GM21515 (cell line): ENCODE data around the gene FXYD1.

Experiments
- ATAC-seq: cut with Tn5 transposase; IDR thresholded peaks from one replicate; pipeline ENCODE4 v1.9.1; 2021; ENCODE audit not compliant: unreplicated experiment

Gene FXYD1

DNA sequence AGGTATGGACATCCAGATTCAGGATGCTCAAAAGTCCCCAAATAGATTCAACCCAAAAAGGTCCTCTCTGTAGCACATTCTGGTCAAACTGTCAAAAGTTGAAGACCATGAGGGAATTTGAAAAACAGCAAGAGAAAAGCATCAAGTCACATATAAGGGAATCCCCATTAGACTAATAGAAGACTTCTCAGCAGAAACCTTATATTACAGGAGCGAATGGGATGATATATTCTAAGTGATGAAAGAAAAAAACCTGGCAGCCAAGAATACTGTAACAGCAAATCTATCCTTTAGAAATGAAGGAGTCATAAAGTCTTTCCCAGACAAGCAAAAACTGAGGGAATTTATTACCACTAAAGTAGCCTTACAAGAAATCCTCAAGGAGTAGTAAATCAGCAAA lies 45.6 kb downstream of the FXYD1 start:
- ATAC-seq = no peak

DNA sequence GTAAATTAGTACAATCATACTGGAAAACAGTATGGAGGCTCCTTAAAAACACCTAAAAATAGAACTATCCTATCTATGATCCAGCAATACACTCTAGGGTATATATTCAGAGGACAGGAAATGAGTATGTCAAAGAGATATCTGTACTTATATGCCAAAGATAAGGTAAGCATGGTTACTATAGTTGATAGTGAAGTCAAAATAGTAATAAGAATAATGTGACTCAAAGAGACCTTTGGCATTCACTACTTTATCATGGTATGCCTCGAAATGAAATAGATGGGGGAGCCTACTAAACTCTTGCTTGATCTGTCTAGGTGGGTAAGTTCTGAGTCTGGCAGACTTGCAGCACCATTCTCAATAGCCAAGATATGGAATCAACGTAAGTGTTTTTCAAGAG lies 46.3 kb downstream of the FXYD1 start:
- ATAC-seq = no peak
